ENCODE measurements around the gene RPL23.

- TF ChIP-seq, protein P1, sequence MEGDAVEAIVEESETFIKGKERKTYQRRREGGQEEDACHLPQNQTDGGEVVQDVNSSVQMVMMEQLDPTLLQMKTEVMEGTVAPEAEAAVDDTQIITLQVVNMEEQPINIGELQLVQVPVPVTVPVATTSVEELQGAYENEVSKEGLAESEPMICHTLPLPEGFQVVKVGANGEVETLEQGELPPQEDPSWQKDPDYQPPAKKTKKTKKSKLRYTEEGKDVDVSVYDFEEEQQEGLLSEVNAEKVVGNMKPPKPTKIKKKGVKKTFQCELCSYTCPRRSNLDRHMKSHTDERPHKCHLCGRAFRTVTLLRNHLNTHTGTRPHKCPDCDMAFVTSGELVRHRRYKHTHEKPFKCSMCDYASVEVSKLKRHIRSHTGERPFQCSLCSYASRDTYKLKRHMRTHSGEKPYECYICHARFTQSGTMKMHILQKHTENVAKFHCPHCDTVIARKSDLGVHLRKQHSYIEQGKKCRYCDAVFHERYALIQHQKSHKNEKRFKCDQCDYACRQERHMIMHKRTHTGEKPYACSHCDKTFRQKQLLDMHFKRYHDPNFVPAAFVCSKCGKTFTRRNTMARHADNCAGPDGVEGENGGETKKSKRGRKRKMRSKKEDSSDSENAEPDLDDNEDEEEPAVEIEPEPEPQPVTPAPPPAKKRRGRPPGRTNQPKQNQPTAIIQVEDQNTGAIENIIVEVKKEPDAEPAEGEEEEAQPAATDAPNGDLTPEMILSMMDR (IDR thresholded peaks at IDR 0.05) = no peak
- TF ChIP-seq EP300 (IDR thresholded peaks at IDR 0.05) = no peak
- TF ChIP-seq POLR2A (IDR thresholded peaks at IDR 0.05) = no peak
Observed at GRCh38 chr17:38896346-38896954, 42.9 kb upstream of the RPL23 start.
